PC-3 (cell line): ENCODE measurements around the gene RPS21.

Experiments used
- EZH2 ChIP-seq: fragments of 300-600 bp; sonication (generic); IDR thresholded peaks from one replicate; pipeline ENCODE4 v1.6.1; 2017; ENCODE audit warnings: antibody characterized with exemption, mild to moderate bottlenecking, low read length; ENCODE audit not compliant: unreplicated experiment
- EZH2phosphoT487 ChIP-seq: fragments of 300-600 bp; sonication (generic); IDR thresholded peaks from 2 replicates; pipeline ENCODE4 v1.6.1; 2018; ENCODE audit warnings: mild to moderate bottlenecking, antibody characterized with exemption, low read length, borderline replicate concordance
- TF ChIP-seq, protein P1 (sequence below): fragments of 300-600 bp; sonication (generic); conservative IDR thresholded peaks from 2 replicates; pipeline ENCODE4 v1.5.1; 2017; ENCODE audit warnings: antibody characterized with exemption, low read depth, mild to moderate bottlenecking, low read length

- TF ChIP-seq, protein P1, sequence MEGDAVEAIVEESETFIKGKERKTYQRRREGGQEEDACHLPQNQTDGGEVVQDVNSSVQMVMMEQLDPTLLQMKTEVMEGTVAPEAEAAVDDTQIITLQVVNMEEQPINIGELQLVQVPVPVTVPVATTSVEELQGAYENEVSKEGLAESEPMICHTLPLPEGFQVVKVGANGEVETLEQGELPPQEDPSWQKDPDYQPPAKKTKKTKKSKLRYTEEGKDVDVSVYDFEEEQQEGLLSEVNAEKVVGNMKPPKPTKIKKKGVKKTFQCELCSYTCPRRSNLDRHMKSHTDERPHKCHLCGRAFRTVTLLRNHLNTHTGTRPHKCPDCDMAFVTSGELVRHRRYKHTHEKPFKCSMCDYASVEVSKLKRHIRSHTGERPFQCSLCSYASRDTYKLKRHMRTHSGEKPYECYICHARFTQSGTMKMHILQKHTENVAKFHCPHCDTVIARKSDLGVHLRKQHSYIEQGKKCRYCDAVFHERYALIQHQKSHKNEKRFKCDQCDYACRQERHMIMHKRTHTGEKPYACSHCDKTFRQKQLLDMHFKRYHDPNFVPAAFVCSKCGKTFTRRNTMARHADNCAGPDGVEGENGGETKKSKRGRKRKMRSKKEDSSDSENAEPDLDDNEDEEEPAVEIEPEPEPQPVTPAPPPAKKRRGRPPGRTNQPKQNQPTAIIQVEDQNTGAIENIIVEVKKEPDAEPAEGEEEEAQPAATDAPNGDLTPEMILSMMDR = no peak
- TF ChIP-seq EZH2phosphoT487 (no peak), EZH2 (no peak)
Observed at GRCh38 chr20:62402456-62403150, 15.7 kb downstream of the RPS21 start.
